GM18861 (cell line): ENCODE data around the gene TRIM22.
A peak's percentile ranks its signal among the peaks of the same experiment; 100 is the strongest.
"Not testable (repeated sequence)": the region's sequence is repeated elsewhere in the genome, so short reads cannot be mapped to it uniquely, and the experiment has no call there.

Experiments used
- ATAC-seq: cut with Tn5 transposase; IDR thresholded peaks from one replicate; pipeline ENCODE4 v1.9.1; 2021; ENCODE audit not compliant: unreplicated experiment

TRIM22 gene, protein sequence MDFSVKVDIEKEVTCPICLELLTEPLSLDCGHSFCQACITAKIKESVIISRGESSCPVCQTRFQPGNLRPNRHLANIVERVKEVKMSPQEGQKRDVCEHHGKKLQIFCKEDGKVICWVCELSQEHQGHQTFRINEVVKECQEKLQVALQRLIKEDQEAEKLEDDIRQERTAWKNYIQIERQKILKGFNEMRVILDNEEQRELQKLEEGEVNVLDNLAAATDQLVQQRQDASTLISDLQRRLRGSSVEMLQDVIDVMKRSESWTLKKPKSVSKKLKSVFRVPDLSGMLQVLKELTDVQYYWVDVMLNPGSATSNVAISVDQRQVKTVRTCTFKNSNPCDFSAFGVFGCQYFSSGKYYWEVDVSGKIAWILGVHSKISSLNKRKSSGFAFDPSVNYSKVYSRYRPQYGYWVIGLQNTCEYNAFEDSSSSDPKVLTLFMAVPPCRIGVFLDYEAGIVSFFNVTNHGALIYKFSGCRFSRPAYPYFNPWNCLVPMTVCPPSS

DNA sequence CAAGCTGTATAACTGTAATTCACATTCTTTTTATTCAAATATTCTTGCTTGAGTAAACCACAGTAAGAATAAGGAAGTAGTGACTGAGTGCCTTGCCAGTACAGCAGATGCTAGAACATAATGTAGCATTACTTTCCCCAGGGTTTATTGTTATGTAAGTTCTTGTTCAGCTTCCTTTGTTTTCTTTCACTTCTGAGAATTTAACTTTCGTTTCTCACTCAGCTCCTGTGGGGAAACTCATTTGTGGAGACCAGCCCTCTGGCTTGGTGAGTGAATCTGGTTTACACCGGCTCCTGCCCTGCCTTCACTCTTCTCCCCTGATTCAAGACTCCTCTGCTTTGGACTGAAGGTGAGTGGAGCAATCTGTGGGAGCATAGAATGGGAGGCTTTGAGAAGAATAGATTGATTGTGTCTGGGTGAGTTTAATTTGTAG is at the start of gene TRIM22:
TRIM22 (plus strand) TSS at position 240 of the 433 bp plus-strand sequence. CDS start 6,443 bp downstream, outside the sequence.
- ATAC-seq, result peak; percentile 85

DNA sequence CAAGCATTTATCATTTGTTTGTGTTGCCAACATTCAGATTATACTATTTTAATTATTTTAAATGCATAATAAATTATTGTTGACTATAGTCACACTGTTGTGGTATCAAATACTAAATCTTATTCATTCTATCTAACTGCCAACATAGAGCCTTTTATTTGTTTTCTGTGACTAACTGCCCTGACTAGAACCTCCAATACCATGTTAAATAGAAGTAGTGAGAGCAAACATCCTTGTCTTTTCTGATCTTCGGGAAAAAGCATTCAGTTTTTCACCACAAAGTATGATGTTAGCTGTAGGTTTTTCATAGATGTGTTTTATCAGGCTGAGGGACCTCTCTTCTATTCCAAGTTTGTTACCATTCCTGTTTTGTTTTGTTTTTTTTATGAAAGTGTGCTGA is 49.6 kb upstream of the TRIM22 start:
- no peak for ATAC-seq

DNA sequence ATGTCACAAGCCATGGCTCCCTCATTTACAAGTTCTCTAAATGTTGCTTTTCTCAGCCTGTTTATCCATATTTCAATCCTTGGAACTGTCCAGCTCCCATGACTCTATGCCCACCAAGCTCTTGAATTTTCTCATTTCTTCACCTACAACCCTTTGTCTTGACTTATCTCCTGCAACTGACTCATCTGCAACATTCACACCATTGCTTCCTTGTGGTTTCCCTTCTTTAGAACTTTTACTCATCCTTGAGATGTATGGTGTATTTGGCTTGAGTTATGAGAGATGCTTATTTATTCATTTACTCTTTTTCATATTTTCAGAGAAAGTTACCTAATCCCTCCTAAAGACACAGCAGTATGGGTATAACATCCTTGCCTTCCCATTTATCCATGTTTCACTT is 46.0 kb upstream of the TRIM22 start:
- ATAC-seq, result no peak

DNA sequence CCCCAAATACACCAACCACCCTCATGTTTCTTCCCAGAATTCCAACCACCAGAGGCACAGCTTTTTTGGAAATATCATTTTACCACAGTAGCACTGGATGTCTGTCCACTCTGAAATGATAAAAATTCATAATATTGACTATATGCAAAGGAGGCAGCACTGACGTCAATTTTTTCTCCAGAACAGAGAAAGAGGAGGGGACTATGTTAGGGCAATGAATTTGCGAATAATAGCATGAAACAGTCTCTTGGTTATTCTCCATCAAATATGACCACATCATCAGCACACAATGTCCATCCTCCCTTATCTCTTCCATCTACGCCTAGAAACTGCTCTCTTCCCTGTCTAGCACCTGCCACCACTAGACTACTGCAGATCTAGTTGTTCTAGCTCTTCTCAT is 43.5 kb upstream of the TRIM22 start:
- no peak for ATAC-seq

DNA sequence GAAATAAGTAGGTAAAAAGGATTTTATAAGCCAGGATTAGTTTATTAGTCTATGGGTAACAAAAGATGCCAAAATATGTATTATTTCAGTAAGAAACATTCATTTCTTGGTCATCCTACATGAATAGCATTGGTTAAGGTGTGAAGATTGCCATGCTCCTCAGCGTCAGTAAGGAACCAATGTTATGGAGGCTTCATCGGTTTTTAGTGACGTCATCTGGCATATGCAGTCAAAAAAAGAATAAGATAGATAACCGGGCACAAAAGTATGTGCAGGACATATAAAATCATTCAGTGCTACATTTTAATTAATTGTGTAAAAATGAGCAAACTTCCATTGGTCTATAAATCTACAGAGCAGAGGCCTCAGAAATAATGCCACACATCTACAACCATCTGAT is 34.1 kb upstream of the TRIM22 start:
- ATAC-seq, result no peak

DNA sequence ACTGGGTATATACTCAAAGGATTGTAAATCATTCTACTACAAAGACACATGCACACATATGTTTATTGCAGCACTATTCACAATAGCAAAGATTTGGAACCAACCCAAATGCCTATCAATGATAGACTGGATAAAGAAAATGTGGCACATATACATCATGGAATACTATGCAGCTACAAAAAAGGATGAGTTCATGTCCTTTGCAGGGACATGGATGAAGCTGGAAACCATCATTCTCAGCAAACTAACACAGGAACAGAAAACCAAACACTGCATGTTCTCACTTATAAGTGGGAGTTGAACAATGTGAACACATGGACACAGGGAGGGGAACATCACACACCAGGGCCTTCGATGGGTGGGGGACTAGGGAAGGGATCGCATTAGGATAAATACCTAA is 32.6 kb upstream of the TRIM22 start:
- not testable (repeated sequence) for ATAC-seq

DNA sequence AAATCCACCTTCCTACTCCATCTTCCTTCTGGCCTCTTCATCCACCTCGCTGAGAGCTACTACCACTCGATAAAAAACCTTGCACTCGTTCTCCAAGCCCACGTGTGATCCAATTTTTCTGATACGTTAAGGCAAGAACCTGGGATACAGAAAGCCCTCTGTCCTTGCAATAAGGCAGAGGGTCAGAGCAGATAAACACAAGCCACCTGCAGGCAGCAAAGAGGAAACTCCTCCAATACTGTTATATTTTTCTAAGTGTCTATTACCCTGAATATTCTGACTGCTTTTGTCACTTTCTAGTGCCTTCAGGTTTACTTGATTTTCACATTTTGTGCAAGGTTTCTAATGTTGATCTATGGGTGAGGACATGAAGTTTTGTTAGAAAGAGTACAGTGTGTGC is 31.3 kb upstream of the TRIM22 start:
- ATAC-seq, result no peak

DNA sequence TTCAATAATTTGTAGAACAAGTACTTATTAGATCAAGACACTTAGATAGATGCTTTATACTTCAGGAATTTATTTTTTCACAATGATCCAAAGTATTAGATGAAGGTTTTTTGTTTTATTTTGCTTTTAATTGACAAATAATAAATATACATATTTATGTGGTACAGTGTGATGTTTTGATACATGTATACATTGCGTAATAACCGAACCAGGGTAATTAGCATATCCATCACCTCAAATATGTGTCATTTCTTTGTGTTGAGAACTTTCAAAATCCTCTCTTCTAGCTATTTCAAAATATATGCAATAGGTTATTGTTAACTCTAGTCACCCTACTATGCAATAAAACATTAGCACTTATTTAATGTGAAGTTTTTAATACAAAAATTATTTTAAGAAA is 26.1 kb upstream of the TRIM22 start:
- ATAC-seq, result no peak

DNA sequence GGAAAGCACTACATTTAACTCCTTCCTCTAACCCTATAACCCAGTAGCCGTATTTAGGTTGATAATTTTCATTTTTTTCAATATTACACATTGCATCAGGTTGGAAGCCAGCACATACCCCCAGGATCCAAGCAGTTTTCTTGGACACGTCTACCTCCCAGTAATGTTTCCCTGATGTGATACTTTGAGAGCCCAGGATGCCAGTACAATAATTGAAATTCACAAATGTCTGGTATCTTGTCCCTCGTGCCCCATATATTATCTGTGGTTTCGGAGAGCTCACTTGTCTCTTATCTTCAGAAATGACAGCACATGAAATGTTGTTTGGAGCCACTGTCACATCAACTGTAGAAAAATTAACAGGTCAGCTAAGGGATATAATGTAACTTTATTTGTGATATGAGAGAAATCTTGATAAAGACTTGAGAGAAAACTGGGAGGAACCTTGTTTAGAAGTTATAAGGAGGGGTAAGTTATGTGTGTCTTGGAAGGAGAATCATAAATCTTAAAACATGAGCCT is 24.5 kb upstream of the TRIM22 start:
- ATAC-seq, result no peak

DNA sequence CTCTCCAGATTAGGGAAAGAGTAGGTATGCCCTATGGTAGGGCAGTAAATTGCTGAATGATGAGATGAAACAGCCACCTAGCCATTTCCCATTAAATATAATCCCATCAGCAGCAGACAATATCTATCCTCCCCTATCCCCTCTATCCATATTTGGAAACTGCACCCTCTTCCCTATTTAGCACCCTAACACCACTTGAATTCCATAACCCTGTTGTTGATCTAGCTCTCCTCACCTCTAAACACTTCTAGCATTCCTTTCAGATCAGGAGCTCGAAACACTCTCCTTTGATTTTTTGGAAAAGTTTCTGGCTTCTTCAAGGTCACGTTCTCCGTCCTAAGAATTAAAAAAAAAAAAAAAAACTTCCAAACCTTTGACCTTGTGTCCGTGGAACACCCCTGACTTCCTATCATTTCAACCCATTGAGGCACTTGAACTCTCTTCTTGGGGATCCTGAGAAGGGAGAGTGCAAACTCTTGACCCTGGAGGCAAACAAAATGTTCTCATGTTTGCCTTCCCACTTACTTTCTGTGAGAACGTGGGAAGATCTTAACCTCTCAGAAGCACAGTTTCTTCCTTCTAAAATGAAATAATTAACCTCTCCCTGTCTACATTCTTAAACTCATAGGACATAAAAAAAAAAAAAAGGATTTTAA is 23.7 kb upstream of the TRIM22 start:
- no peak for ATAC-seq

DNA sequence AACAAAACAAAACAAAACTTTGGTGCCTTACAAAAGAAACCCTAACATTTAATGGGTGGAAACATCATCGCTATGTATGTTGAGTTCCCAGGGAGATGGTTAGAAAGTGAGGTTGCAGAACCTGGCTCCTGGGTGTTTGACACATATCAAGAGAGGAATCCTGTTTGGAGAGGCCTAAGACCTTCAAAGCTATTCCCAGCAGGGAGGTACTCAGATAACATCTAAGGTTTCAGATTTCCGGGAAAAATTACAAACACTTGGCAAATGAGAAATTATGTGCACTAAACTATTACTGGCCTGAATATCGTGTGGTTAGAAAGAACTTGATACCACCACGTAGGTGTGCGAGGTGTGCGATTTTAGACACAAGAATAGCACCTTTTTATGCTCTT is 23.2 kb upstream of the TRIM22 start:
- no peak for ATAC-seq

DNA sequence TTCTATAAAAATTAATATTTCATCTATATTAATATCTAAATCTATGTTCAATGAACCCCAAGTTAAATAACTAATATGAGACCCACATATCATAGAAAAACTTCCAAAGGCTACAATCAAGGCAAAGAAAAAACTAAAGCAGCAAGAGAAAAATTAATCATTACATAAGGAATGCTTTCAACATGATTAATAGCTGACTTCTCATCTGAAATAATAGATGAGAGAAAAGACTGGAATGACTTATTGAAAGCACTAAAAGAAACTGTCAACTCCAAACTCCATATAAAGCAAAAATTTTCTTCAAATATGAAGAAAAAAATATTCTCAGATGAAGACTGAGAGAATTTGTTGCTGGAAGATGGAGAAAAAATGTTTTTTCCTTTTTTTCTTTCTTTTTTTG is 17.8 kb upstream of the TRIM22 start:
- no peak for ATAC-seq

DNA sequence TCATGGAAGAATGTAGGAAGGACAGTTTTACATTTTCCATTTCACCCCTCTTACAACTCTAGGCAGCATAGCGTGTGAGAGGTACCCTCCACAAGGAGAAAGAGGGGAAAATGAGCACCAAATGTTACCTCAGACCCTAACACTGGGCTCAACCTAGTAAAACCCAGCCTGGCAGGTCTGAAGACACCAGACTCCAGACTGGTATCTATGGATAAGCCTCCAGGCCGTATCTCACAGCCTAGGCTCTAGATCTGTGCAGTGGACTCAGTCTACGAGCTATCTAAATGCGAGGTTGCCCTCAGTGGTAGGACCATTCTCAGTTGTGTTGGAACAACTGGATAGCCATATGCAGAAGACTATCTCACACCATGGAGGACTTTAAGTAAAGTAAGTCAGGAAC is 15.2 kb upstream of the TRIM22 start:
- ATAC-seq, result no peak

DNA sequence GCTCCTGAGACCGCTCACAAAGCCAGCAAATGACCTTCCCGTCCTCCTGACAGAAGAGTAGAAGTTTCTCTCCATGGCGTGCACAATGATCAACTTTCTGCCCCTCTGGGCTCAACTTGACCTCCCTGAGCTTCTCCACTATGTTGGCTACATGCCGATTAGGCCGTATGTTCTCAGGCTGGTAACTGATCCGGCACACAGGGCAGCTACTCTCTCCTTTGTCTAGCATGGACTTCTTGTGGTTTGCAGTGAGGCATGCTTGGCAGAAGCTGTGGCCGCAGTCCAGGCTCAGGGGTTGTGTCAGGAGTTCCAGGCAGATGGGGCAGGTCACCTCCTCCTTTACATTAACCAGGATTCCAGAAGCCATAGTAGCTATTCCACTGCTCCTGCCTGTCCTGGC is 9.8 kb upstream of the TRIM22 start:
- ATAC-seq, result no peak

DNA sequence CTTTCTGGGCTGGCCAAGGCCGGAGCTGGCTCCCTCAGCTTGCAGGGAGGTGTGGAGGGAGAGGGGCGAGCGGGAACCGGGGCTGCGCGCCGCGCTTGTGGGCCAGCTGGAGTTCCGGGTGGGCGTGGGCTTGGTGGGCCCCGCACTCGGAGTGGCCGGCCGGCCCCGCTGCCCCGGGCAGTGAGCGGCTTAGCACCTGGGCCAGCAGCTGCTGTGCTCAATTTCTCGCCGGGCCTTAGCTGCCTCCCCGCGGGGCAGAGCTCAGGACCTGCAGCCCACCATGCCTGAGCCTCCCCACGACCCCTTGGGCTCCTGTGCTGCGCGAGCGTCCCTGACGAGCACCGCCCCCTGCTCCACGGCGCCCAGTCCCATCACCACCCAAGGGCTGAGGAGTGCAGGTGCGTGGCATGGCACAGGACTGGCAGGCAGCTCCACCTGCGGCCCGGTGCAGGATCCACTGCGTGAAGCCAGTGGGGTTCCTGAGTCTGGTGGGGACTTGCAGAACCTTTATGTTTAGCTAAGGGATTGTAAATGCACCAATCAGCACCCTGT is 6.6 kb upstream of the TRIM22 start:
- not testable (repeated sequence) for ATAC-seq

DNA sequence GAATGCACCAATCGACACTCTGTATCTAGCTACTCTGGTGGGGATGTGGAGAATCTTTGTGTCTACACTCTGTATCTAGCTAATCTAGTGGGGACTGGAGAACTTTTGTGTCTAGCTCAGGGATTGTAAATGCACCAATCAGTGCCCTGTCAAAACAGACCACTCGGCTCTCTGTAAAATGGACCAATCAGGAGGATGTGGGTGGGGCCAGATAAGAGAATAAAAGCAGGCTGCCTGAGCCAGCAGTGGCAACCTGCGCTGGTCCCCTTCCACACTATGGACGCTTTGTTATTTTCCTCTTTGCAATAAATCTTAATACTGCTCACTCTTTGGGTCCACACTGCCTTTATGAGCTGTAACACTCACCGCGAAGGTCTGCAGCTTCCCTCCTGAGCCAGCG is 6.0 kb upstream of the TRIM22 start:
- ATAC-seq, result not testable (repeated sequence)

DNA sequence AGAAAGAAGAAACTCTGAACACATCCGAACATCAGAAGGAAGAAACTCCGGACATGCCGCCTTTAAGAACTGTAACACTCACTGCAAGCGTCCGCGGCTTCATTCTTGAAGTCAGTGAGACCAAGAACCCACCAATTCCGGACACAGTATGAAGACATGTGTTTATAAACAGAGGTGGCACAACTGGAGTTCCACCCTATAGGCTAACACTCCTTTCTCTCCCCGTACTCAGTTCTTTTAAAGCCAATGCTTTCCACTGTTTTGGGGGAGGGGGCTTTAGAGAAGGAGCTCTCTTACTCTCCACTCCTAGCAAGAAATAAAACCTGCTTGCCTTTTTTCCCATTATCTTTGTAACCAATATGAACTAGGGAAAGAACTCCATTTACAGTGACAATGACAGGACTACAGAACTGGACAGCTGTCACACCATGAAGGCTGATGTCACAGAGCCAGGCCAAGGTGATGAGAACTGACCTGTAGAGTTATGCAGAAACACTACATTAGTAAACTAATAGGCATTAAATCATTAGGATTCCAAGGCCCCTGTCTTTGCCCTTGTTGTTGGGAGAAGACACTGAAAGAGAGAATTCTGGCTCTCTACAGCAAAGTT is 5.4 kb upstream of the TRIM22 start:
- ATAC-seq, result no peak

DNA sequence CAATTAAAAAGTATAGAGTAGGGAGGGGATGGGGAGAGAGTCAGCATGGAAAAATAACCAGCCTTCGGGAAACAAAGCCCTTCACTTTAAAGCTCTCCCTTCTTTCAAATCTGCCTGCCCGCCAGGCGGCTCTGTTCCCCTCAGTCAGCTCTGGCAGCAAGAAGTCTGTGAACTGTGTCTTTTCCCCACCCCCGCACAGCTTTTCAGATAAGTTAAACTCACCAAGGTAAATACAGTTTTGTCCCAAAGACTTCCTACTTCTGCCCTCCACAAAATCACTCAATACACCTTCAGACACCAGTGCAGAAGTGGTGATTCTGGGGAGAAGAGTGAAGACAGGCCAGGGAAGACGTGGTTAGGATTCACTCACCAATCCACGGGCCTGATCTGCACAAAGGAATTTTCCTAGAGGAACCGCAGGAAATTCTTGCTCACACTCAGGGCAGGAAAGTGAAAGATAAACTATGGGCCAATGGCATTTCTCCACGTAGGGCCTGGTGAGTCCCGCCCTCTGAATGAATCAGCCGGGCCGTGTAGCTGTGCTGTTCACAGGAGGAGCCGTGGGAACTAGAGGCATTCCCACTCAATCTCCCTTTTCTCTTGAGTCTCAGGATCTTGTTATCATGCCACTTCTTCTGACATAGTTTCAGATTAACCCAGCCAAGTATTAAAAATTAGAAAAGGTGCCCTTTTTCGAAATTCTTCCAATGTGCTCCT is 4.8 kb upstream of the TRIM22 start, which contains the start of gene TRIM5:
TRIM5 (minus strand) TSS at position 429 of the 717 bp plus-strand sequence. CDS start 4,897 bp downstream, outside the sequence.
- peak; percentile 45 for ATAC-seq

DNA sequence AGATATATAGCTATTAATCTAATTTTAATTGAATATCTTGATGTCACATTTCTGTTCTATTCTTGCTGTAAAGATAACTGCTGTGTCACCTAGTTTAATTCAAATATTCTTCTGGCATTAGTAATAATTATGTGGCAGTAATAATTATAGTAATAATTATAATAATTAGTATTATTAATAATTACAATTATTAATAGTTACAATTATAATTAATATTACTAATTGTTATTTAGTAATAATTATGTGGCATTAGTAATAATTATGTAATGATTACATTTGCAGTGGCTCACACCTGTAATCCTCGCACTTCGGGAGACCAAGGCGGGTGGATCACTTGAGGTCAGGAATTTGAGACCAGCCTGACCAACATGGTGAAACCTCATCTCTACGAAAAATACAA is 3.2 kb upstream of the TRIM22 start:
- ATAC-seq, result no peak

DNA sequence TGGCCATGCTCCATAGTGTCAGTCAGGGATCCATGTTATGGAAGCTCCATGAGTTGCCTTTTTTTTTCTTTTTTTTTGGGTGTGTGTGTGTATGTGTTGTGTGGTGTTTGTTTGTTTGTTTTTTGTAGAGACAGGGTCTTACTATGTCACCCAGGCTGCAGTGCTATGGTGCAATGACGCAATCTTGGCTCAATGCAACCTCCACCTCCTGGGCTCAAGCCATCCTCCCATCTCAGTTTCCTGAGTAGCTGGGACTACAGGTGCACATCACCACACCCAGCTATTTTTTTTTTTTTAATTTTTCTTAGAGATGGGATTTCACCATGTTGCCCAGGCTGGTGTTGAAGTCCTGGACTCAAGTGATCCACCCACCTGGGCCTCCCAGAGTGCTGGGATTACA is 1.1 kb upstream of the TRIM22 start:
- no peak for ATAC-seq

DNA sequence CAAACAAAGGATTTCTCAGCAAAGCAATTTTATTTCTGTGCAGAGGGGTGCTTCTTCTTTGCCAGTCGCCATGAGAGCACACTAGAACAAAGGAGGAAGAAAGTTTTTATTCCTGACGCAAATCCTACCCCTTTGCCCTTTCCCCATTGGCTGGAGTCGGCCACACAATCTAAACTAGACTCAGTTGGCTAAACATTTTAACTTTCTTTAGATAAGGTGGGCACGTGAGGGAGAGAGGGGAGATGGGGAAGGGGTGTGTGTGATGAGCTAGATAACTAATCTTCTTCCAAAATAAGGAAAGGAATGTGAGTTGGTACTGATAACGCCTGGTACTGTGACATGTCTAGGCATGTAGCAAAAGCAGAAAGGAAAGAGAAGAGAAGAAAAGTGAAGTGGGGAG is 626 bp downstream of the TRIM22 start:
- ATAC-seq, result no peak
